GM13977 (cell line): Measurements from ENCODE around the gene GP1BB.

Experiments used
- DNase-seq: peaks from one replicate; pipeline ENCODE4 v3.0.0; 2012; ENCODE audit warnings: low spot score
- CTCF ChIP-seq: IDR thresholded peaks from 2 replicates; pipeline ENCODE4 v1.5.1; 2012; ENCODE audit warnings: mild to moderate bottlenecking, control low read depth; ENCODE audit not compliant: insufficient read depth; ENCODE audit errors: extremely low read depth, missing control alignments
- in situ Hi-C: fragments of 300-500 bp; cut with MboI; formaldehyde crosslinking; loops from one replicate; pipeline ENCODE4 v1.12.0; 2022; ENCODE audit warnings: low sequenced_read_pairs, low pct_unique_long_range_greater_than_20kb, mixed read lengths, inconsistent platforms; ENCODE audit not compliant: unreplicated experiment

Gene GP1BB

GRCh38 chr22:19754701-19755144 lies 31.4 kb downstream of the GP1BB start:
- no peak for TF ChIP-seq CTCF
- in situ Hi-C loops, result no loop called here
- no peak for DNase-seq

GRCh38 chr22:19755145-19755710 lies 31.9 kb downstream of the GP1BB start:
- in situ Hi-C loops, result no loop called here
- peak; percentile 49 for DNase-seq
- TF ChIP-seq CTCF, result no peak

DNA sequence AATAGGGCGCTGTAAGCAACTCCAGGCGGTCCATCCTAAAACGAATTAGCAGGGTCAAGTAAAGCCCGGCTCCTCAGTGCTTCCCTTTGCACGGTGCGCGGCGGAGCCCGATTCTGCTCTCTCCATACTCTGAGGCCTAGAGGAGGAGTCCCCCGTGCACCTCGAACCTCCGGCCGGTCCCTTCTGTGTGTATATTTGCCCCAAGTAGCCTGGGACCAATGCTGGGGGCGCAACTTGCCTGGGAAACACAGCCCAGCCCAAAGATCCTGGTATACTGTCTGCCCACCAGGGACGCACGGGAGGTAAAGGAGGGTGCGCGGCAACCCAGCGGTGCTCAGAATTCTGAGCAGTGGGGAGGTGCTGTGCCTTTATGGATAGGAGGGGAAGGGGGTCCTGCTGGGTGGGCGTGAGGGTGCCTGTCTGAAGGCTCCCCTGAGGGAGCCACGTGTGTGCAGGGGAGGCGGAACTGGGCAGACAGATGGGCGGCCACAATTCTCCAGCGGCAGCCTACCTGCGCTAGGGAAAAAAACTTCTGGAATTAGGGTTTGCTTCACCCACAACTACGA lies 32.5 kb downstream of the GP1BB start:
- in situ Hi-C loops, result no loop called here

DNA sequence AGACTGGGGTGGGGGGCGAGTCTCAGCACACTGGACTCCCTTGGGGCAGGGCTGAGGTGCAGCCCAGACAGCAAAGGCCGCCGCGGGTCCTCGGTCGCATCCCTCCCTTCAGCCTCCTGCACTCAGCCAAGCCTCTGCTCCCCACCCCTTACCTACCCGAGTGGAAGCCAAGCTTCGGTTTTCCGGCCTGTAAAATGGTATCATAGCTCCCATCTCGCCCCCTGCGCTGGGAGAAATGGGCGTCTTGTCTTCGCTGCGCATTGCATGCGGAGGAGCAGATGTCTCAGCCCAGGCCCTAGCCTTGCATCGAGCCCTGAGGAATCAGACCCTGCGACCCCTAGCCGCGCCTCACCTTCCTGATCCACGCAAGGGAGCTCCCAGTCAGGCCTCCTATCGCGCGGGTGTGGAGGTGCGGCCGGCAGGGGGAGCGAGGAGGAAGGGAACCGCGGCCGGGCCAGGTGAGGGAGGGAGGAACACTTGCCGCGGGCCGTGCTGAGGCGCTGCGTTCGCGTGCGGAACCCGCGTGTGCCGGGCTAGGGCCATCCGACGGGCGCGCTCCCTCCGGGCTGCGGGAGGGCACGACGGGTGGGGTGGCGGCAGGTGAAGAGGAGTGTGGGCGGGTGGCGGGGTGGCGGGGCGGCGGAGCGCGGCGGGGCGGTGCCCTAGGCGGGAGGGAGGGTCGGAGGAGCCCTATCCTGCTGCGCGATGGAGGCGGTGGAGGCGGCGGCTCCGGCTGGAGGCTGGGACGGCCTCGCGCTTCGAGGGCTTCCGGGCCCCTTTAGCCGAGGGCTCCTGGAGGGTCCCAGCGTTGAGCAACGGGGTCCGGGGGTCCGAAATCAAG lies 33.2 kb downstream of the GP1BB start:
- peak; percentile 72 for TF ChIP-seq CTCF
- peak; percentile 89 for DNase-seq
- in situ Hi-C loops, result no loop called here

More for the DNA sequence above, 32.5 kb downstream of the GP1BB start:
- no peak for TF ChIP-seq CTCF
- peak; percentile 59 for DNase-seq

GRCh38 chr22:19757140-19757984 lies 34.0 kb downstream of the GP1BB start:
- in situ Hi-C loops, result no loop called here
- DNase-seq, result peak; percentile 71
- TF ChIP-seq CTCF, result no peak

DNA sequence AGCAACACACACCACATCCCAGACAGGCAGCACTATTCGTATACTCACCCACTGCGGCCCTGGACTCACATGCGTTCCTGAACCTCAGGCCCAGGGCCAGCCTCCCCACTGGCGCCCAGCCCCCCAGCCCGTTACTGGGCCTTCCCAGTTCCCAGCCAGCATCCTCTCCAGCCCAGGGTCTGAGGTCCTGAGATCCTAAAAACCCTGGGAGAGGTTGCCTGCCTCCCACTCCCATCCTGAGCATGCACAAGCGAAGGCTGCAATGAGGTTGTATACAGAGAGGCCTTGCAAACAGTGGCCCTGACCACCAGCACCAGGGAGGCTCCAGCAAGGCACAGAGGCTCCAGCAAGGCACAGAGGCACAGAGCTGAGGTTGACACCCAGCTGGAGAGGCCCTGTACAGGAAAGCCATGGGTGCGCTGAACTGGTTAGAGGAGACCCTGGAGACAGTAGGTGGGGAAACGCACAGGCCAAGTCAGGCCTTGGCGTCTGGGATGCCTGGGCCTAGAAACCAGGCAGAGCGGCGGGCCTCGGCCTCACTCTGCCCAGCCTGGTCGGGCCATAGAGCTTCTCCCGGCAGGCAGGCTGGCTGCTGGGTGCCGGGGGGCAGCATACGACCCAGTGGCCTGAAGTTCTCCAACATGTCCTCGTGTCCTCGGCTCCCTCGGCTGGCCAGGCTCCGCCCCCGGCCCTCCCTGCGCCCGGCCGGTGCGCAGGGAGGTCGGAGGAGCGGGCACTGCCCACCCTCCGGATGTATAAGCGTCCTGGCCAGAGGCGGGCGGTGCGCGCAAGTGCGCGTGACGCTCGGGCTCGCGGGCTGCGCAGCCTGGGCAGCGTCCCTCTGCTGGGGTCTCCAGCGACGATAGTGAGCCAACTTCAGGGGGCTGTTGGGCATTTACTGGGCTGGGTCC lies 34.9 kb downstream of the GP1BB start:
- in situ Hi-C loops, result no loop called here
- no peak for TF ChIP-seq CTCF
- DNase-seq, result peak; percentile 49
